Right ventricle myocardium superior (tissue), 1 donor: ENCODE measurements around the gene USP3. TPM values are rescaled to one million over a fixed set of nuclear protein-coding genes. Genes with fewer than 3 reads are reported as not detected.
"Not testable (repeated sequence)": the region's sequence is repeated elsewhere in the genome, so short reads cannot be mapped to it uniquely, and the experiment has no call there.

ENCODE experiments used
- ATAC-seq: fragments of 200-7000 bp; cut with Tn5 transposase; one replicate; pipeline ENCODE4 v1.9.1; 2020; ENCODE audit warnings: mild to moderate bottlenecking; ENCODE audit not compliant: poor library complexity
- DNase-seq: peaks from one replicate; pipeline ENCODE4 v3.0.0-alpha.2; 2020
- intact Hi-C: fragments of 100-400 bp; cut with DNase I; formaldehyde crosslinking; loops from one replicate; pipeline ENCODE4 v1.11.2; 2022
- total RNA-seq: library from RNA; stranded (reverse); fragmentation: NEBNext Ultra II Directional; extraction: Animal tissue kit (Norgen Biotek cat#: 25700); gene quantifications from one replicate; pipeline ENCODE4 v1.2.1, GENCODE V29; 2021
- donor health status: DM: no; HTN: yes; CAD: no; lungs with severe emphysema.

USP3 gene
- total RNA-seq, 1 donor from 2014 or later = 15.9 TPM

DNA sequence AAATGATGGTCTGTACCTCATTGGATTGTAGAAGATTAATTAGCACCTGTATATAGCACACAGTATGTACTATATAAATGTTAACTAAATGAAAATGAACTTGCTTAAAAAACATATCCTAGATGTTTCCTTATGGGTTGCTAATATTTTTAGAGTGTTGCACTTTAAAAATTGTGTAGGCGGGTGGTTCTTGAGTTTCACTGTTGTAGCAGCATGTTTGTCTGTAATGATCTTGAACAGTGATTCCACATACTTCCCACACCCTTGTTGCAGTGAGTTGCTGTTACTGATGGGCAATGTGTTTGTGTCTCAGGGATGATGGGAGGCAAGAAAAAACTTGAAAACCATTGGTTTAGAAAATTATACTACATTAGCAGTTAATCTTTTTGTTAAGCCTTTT lies 22.0 kb downstream of the USP3 start:
- DNase-seq = no peak
- no peak for ATAC-seq
- intact Hi-C loops = no loop called here

DNA sequence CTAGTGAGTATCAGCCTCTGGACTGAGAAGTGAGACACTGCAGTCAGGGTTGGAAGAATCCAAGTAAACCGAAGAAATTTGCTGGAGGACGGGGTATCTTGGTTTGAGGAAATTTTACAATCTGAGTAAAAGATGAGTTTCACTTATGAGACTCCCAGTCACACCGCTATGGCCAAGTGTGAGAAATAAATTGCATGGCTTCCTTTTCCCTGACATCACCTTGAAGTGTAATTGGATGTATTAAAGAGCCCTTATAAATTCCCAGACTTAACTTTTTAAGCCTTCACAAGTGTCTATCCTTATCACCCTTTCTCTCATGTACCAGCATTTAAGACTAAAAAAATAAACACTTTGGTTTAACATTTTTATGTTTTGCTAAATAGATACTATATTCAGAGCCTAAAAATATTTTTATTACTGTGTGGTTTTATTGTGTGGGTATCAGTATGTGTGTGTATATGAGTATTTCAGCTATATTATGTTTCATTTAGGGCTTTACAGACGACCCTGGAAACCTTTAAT lies 23.8 kb downstream of the USP3 start:
- intact Hi-C loops = no loop called here
- no peak for DNase-seq
- ATAC-seq = no peak

DNA sequence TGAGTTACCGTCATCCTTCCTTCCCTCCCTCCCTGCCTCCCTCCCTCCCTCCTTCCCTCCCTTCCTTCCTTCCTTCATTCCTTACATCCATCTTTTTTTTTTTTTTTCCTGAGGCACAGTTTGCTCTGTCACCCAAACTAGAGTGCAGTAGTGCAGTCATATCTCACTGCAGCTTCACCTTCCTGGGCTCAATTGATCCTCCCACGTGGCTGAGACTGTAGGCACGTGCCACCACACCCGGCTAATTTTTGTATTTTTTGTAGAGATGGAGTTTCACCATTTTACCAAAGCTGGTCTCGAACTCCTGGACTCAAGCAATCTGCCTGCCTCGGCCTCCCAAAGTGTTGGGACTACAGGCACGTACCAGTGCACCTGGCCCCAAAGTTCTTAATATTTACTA lies 25.8 kb downstream of the USP3 start:
- ATAC-seq = no peak
- intact Hi-C loops = no loop called here

GRCh38 chr15:63530752-63531299 lies 26.4 kb downstream of the USP3 start:
- ATAC-seq (no peak), DNase-seq (no peak)
- intact Hi-C loops = no loop called here

More for the DNA sequence above, 25.8 kb downstream of the USP3 start:
- no peak for DNase-seq

DNA sequence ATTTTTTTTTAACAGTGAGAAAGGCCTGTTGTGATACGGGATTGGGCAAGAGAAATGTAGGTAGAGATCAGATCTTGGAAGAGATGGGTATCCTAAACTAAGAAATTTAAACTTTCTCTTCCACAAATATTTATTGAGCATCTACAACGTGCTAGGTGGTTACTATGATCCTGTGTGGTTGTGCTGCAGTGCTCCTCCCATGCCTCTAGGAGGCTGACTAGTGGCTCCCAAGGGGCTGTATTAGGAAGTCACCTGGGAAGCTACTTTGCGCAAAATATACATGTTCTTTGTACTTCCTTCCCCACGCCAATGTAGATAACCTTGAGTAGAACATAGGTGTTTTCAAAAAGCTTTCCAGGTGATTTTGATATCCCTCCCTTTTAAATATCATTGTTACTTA lies 27.2 kb downstream of the USP3 start:
- ATAC-seq = no peak

GRCh38 chr15:63532307-63532744 lies 27.9 kb downstream of the USP3 start:
- no peak for DNase-seq
- peak; percentile 25 for ATAC-seq
- intact Hi-C loops = no loop called here

More for the DNA sequence above, 27.2 kb downstream of the USP3 start:
- DNase-seq = no peak
- intact Hi-C loops = no loop called here

GRCh38 chr15:63534888-63535287 lies 30.5 kb downstream of the USP3 start:
- ATAC-seq, intact Hi-C loops, DNase-seq: not testable (repeated sequence)

GRCh38 chr15:63535689-63536088 lies 31.3 kb downstream of the USP3 start:
- ATAC-seq (no peak), DNase-seq (no peak)
- intact Hi-C loops = no loop called here

DNA sequence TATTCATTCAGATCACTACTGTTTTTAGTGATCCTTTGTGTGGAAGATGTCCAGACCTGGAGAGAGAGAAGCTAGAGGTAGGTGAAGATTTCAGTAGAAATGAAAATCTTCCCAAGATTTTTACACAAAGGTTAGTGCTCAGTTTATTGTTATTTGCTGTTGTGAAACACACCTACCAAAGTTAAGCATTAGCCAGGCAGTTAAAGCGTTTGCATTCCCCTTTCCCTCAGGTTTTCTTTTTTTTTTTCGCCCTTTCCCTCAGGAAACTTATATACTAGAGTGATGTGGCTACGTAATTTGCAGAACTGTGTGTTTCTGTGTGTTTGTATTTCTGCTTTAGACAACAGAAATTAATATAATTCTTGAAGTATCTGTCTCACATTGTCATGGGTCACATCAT lies 34.5 kb downstream of the USP3 start:
- intact Hi-C loops = no loop called here
- ATAC-seq (no peak), DNase-seq (no peak)

- intact Hi-C loops = no loop called here
- no peak for DNase-seq
- ATAC-seq = no peak
Observed at GRCh38 chr15:63539521-63539920, 35.1 kb downstream of the USP3 start.

DNA sequence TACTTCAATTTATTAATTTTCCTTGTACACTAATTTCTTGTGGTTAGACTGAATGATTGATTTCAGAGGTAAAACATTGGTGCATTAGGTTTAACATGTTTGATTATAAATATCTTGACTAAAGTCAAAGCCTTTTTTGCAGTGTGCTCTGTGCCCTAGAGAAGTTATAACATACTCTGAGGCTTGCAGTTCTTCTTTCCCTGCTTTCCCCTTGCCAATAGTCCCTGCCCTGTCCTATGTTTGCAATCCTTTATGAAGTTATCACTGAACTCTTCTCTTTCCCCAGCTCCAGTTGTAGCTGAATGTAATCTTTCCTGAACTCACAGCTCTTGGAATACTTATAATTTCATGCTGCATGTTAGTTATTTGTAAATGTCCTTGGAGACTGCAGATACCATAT lies 35.6 kb downstream of the USP3 start:
- DNase-seq (no peak), ATAC-seq (no peak)
- intact Hi-C loops = no loop called here

DNA sequence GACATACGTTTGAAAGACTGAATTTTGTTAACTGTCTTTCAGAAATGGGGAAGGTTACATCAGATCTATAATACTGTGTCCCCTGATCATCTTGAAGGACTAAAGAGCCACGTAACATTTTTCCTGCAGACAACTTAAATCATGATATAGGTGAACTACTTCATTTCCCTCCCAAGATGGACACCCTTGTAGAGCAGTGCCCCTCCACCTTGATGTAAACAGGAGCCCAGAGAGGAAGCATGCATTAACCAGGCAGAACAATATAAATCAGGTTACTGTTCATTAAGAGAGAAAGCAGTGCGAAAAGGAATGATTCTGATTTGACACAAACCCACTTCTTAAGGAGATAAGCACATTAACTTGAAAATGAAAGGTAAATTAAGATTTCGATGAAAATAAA lies 36.1 kb downstream of the USP3 start:
- no peak for DNase-seq
- intact Hi-C loops = no loop called here
- no peak for ATAC-seq

- intact Hi-C loops = no loop called here
- no peak for DNase-seq
- no peak for ATAC-seq
Observed at GRCh38 chr15:63544258-63545026, 40.0 kb downstream of the USP3 start.

- DNase-seq (no peak), ATAC-seq (no peak)
- intact Hi-C loops = no loop called here
Observed at GRCh38 chr15:63545520-63545919, 41.1 kb downstream of the USP3 start.

DNA sequence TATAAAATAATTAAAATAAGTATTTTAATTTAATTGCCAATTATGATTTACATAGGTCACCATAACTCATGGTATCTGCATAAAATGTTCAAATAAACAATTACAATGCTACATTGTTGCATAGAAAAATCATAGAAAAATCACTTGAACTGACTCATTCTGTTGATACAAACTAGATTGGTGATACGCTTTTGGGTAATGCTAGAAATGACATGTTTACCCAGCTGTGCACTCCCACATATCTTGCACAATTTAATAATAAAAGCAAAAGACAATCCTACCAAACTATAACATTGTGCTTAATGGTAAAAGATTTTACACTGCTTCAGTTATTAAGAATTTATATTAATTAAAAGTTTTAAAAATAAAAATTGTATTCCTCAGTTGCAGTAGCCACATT lies 47.0 kb downstream of the USP3 start:
- intact Hi-C loops = no loop called here
- DNase-seq (no peak), ATAC-seq (no peak)

DNA sequence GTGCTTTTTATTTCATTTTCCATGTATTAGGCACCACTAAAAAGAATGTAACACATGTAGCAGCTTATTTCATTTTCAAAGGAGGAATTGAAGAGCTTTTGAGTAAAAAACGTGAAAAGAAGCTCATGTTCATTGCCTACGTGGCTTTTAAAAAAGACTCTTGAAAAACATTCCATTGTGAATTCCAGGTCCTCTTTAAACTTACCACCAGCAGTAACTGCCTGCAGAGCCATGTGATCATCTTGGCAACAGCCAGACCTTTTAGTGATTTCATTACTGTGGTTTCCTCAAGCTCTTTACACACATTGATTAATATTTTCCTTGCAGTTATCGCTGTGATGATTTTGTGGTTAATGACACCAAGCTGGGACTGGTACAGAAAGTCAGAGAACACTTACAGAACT lies 49.0 kb downstream of the USP3 start:
- no peak for DNase-seq
- ATAC-seq = peak; percentile 86
- intact Hi-C loops = no loop called here

DNA sequence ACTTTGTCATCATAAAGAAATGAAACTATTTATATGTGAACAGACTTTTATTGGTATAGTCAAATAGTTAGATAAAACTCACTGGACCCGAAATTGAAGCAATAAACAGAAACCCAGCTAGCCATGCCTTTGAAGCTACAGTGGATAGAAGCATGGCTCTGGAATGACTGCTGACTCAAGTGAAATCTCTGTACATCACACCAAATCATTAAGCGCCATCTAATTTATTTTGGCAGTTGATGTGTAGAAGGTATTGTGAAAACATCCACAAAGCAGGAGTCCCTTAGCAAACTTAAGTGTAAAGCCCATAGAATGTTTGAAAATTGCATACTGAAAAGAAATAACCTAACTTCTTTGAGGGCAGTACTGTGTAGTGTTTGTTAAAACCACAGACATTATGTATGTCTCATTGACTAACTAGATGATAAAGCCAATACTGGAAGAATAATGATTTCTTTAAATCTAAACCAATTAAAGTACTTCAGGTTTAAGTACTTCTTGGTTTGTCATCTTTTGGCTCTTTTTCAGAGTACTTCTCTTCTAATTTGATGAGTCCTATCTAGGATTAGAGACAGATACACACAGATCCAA lies 50.0 kb downstream of the USP3 start:
- ATAC-seq (no peak), DNase-seq (no peak)
- intact Hi-C loops = no loop called here

DNA sequence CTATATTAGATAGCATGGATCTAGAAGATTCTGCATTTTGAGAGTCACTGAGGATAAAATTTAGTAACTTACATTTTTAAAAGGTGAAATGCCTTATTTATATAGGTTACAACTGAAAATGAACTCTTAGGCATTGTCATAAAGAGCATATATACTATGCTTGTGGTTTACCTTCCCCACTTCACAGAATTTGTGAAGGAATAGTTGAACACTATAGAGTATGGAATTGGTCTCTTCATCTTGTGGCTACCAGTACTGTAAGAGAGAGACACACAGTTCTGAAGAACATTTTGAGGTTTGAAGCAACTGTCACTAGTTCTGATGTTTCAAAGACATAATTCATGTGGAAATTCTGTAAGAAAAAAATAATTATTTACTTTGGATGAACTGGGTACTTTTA lies 51.1 kb downstream of the USP3 start:
- ATAC-seq (no peak), DNase-seq (no peak)
- intact Hi-C loops = no loop called here

DNA sequence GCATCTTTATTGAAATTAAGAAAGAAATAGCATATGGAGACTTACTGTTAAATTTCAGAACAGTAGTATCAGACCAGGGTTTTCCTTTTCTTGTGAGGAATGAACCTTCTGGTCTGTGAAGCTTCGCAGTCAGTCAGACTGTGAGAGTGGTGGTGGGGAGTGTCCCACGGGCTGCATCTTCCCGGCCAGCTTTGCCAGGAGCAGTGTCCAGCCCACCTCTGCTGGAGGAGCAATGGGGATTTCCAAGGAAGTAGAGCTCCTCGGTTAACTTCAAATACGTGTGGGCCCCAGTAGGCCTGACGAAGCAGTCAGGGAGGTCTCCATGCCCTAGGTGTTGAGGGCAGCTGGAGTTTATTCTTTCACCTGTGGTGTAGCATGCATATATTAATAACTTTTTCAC lies 51.9 kb downstream of the USP3 start:
- intact Hi-C loops = no loop called here
- DNase-seq = no peak
- ATAC-seq = no peak

GRCh38 chr15:63556736-63557135 lies 52.3 kb downstream of the USP3 start:
- DNase-seq (no peak), ATAC-seq (no peak)
- intact Hi-C loops = no loop called here
